ENCODE results near the gene ELAVL2. TPM values are rescaled to one million over a fixed set of nuclear protein-coding genes. Genes with fewer than 3 reads are reported as not detected.

The ELAVL2 gene
- total RNA-seq, 1 donor from 2014 or later, result not detected

GRCh38 chr9:23849379-23850035, 23.5 kb upstream of the ELAVL2 start:
- ATAC-seq (no peak), DNase-seq (no peak)
- peaks cover 20% of the 10 kb centered on the region for H3K27me3 ChIP-seq
- intact Hi-C loops (cut with DNase I), result no loop called here
- no peaks in the 10 kb centered on the region for H3K4me1 ChIP-seq
- no peaks in the 10 kb centered on the region for H3K9me3 ChIP-seq
- TF ChIP-seq CTCF (IDR thresholded peaks at IDR 0.05), result no peak
- H3K27ac ChIP-seq, result no peak overlapping the region
- no peak overlapping the region for H3K4me3 ChIP-seq
- H3K36me3 ChIP-seq, result no peaks in the 10 kb centered on the region

- Histone ChIP-seq H3K27me3 (no peaks in the 10 kb centered on the region), H3K9me3 (no peaks in the 10 kb centered on the region), H3K4me1 (no peaks in the 10 kb centered on the region), H3K27ac (no peak overlapping the region), H3K36me3 (no peaks in the 10 kb centered on the region), H3K4me3 (no peak overlapping the region)
- DNase-seq (no peak), ATAC-seq (no peak)
- no peak for TF ChIP-seq CTCF (IDR thresholded peaks at IDR 0.05)
- intact Hi-C loops (cut with DNase I), result no loop called here
Observed at GRCh38 chr9:23842565-23843129, 16.6 kb upstream of the ELAVL2 start.

- ATAC-seq (no peak), DNase-seq (no peak)
- H3K36me3 ChIP-seq, result no peaks in the 10 kb centered on the region
- no peaks in the 10 kb centered on the region for H3K9me3 ChIP-seq
- TF ChIP-seq CTCF (IDR thresholded peaks at IDR 0.05), result no peak
- H3K4me3 ChIP-seq, result no peak overlapping the region
- intact Hi-C loops (cut with DNase I), result no loop called here
- no peak overlapping the region for H3K27ac ChIP-seq
- no peaks in the 10 kb centered on the region for H3K27me3 ChIP-seq
- no peaks in the 10 kb centered on the region for H3K4me1 ChIP-seq
Observed at GRCh38 chr9:23841304-23841703, 15.3 kb upstream of the ELAVL2 start.

GRCh38 chr9:23837038-23837437, 11.0 kb upstream of the ELAVL2 start:
- Histone ChIP-seq H3K9me3 (no peaks in the 10 kb centered on the region), H3K4me3 (no peak overlapping the region), H3K27me3 (no peaks in the 10 kb centered on the region), H3K36me3 (no peaks in the 10 kb centered on the region), H3K27ac (no peak overlapping the region), H3K4me1 (no peaks in the 10 kb centered on the region)
- DNase-seq (no peak), ATAC-seq (no peak)
- intact Hi-C loops (cut with DNase I), result no loop called here
- TF ChIP-seq CTCF (IDR thresholded peaks at IDR 0.05), result no peak

GRCh38 chr9:23830929-23831730, 5.1 kb upstream of the ELAVL2 start:
- ATAC-seq, result no peak
- H3K27ac ChIP-seq, result no peak overlapping the region
- DNase-seq, result no peak
- no peaks in the 10 kb centered on the region for H3K36me3 ChIP-seq
- TF ChIP-seq CTCF (IDR thresholded peaks at IDR 0.05), result no peak
- no peak overlapping the region for H3K4me3 ChIP-seq
- no peaks in the 10 kb centered on the region for H3K4me1 ChIP-seq
- intact Hi-C loops (cut with DNase I), result no loop called here
- H3K27me3 ChIP-seq, result peaks cover 44% of the 10 kb centered on the region
- no peaks in the 10 kb centered on the region for H3K9me3 ChIP-seq

Measured in upper lobe of right lung (tissue), 1 donor.